ENCODE measurements around the gene PKN1. TPM values are rescaled to one million over a fixed set of nuclear protein-coding genes. Genes with fewer than 3 reads are reported as not detected.

The PKN1 gene
- total and polyA plus RNA-seq, 2 donors (not counting 1 experiment from before 2014, with no cell fraction given): 114 to 171 TPM

DNA sequence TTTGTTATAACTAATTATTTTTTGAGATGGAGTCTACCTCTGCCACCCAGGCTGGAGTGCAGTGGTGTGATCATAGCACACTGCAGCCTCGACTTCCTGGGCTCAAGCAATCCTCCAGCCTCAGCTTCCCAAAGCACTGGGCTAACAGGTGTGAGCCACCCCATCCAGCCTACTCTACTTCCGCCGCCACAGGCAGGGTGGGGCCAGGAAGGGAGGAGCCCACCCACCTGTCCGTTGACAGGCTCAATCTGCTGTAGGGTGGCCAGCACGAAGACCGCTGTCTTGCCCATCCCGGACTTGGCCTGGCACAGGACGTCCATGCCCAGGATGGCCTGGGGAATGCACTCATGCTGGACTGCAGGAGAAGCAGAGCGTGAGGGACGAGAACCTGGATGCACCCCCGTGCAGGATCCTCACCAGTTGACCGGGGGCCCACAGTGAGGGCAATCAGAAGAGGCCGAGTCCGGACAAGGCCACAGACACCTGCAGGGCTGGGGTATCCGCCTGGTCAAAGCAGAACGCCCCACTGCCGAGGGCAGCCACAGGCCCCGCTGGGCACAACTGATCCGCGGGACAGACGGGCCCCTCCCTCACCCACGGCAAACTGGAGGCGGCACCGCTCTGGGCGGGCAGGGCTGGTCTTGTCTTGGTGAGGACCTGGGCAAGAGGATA lies 20.6 kb upstream of the PKN1 start:
- CTCF ChIA-PET: interaction anchor here (1.4 to 1.8 kb wide), 2 partner anchors 50 to 60 kb away, joined by 4 to 5 read pairs; no protein-coding TSS in a partner anchor
- intact Hi-C loops (cut with micrococcal nuclease): no loop called here
- no peak for ATAC-seq (ENCODE audit: low read depth)
- Mint-ChIP-seq H3K4me3 (no peak overlapping the region), H3K27ac (no peak overlapping the region), H3K27me3 (no peaks in the 10 kb centered on the region), H3K4me1 (peaks cover 62% of the 10 kb centered on the region), H3K9me3 (ENCODE audit: insufficient read depth) (no peaks in the 10 kb centered on the region)
- no peak for TF ChIP-seq EZH2 (IDR thresholded peaks at IDR 0.05; ENCODE audit: borderline replicate concordance, insufficient read depth, low read depth, low read length, poor library complexity, severe bottlenecking)
- TF ChIP-seq CTCF (IDR thresholded peaks at IDR 0.05): no peak
- POLR2A ChIA-PET: no interaction called here
- H3K27ac ChIP-seq (ENCODE audit: low read length in 2 of 2): no peak overlapping the region
- H3K36me3 ChIP-seq (replicated peaks in 1 of 2; ENCODE audit: control extremely low read depth in 1 of 2, control insufficient read depth in 1 of 2, extremely low read depth in 1 of 2, insufficient read depth in 2 of 2, low read length in 1 of 2): peaks cover 0 to 86% of the 10 kb centered on the region in 2 experiments
- 91% methylated on average over 25 of the region's 25 CpGs for WGBS (ENCODE audit: insufficient coverage)
- no peak overlapping the region for H3K4me3 ChIP-seq (ENCODE audit: control extremely low read depth in 1 of 5, extremely low read depth in 1 of 5, insufficient read depth in 1 of 5, low read depth in 2 of 5, low read length in 4 of 5)
- H3K4me1 ChIP-seq (ENCODE audit: control insufficient read depth in 2 of 2, insufficient read depth in 2 of 2, low read length in 2 of 2): peaks cover 38 to 56% of the 10 kb centered on the region in 2 donors
- no peak overlapping the region for H3K9ac ChIP-seq (ENCODE audit: low read length)
- DNase-seq: no peak
- H3K27me3 ChIP-seq (replicated peaks in 1 of 4; ENCODE audit: control extremely low read depth in 1 of 4, control insufficient read depth in 3 of 4, insufficient read depth in 4 of 4, low read length in 3 of 4): no peaks in the 10 kb centered on the region
- H3K79me2 ChIP-seq (ENCODE audit: control insufficient read depth, insufficient read depth, low read length): peaks cover 70% of the 10 kb centered on the region
- no peak overlapping the region for H2AFZ ChIP-seq (ENCODE audit: insufficient read depth, low read depth, low read length, poor library complexity, severe bottlenecking)
- H3K4me2 ChIP-seq (replicated peaks; ENCODE audit: low read depth, low read length, poor library complexity, severe bottlenecking): no peak overlapping the region
- H4K20me1 ChIP-seq (ENCODE audit: control insufficient read depth, insufficient read depth, low read length, poor library complexity, severe bottlenecking): peaks cover 100% of the 10 kb centered on the region
- peaks cover 0 to 7% (median 0%) of the 10 kb centered on the region in 3 donors for H3K9me3 ChIP-seq (ENCODE audit: control extremely low read depth in 1 of 3, control insufficient read depth in 2 of 3, insufficient read depth in 1 of 3, low read length in 2 of 3)

DNA sequence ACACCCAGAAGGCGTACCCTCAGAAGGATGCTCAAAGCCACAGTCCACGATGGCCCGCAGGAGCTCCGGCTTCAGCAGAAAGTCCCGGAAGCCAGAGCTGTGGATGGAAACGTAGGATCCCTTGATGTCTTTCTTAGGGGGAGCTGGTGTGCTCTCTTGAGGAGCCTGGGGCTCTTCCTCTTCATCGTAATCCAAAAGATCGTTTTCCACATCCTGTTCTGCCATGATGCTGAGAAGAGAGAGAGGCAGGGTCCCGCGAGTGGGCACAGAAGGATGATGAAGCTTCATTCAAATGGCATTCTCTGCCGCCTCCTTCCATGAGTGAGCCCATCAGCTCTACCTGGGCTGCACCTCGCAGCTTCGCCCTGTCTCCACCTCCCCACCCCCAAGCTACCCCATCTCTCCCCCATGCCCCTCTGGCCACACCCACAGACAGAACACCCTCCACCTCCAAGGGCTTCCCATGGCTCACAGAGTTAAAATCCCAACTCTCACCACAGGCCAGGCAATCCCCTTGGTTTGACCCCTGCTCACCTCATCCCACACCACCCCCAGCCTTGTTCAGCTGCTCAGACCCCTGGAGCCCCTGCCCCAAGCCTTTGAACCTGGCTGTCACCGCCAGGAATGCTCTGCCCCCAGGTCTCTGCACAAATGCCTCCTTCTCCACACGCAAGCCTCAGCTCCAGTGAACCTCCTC lies 20.0 kb upstream of the PKN1 start:
- no peak for ATAC-seq (ENCODE audit: low read depth)
- peaks cover 0 to 79% of the 10 kb centered on the region in 2 experiments for H3K36me3 ChIP-seq (replicated peaks in 1 of 2; ENCODE audit: control extremely low read depth in 1 of 2, control insufficient read depth in 1 of 2, extremely low read depth in 1 of 2, insufficient read depth in 2 of 2, low read length in 1 of 2)
- ChIA-PET CTCF (interaction anchor here (0.6 to 1.8 kb wide), 4 partner anchors 51 to 1203 kb away, joined by 3 to 7 read pairs (median 4); no protein-coding TSS in a partner anchor), POLR2A (no interaction called here)
- no peak overlapping the region for H3K27ac ChIP-seq (ENCODE audit: low read length in 2 of 2)
- H3K4me1 ChIP-seq (ENCODE audit: control insufficient read depth in 2 of 2, insufficient read depth in 2 of 2, low read length in 2 of 2): peaks cover 42 to 63% of the 10 kb centered on the region in 2 donors
- intact Hi-C loops (cut with micrococcal nuclease): no loop called here
- 95% methylated on average over 11 of the region's 15 CpGs for WGBS (ENCODE audit: insufficient coverage)
- H3K27me3 ChIP-seq (replicated peaks in 1 of 4; ENCODE audit: control extremely low read depth in 1 of 4, control insufficient read depth in 3 of 4, insufficient read depth in 4 of 4, low read length in 3 of 4): no peaks in the 10 kb centered on the region
- Mint-ChIP-seq H3K4me1 (peaks cover 64% of the 10 kb centered on the region), H3K27ac (peak overlapping the region; percentile 60), H3K9me3 (ENCODE audit: insufficient read depth) (no peaks in the 10 kb centered on the region), H3K4me3 (no peak overlapping the region), H3K27me3 (no peaks in the 10 kb centered on the region)
- no peak overlapping the region for H2AFZ ChIP-seq (ENCODE audit: insufficient read depth, low read depth, low read length, poor library complexity, severe bottlenecking)
- peaks cover 77% of the 10 kb centered on the region for H3K79me2 ChIP-seq (ENCODE audit: control insufficient read depth, insufficient read depth, low read length)
- H3K9me3 ChIP-seq (ENCODE audit: control extremely low read depth in 1 of 3, control insufficient read depth in 2 of 3, insufficient read depth in 1 of 3, low read length in 2 of 3): peaks cover 0 to 7% (median 0%) of the 10 kb centered on the region in 3 donors
- no peak overlapping the region for H3K9ac ChIP-seq (ENCODE audit: low read length)
- H3K4me3 ChIP-seq (ENCODE audit: control extremely low read depth in 1 of 5, extremely low read depth in 1 of 5, insufficient read depth in 1 of 5, low read depth in 2 of 5, low read length in 4 of 5): no peak overlapping the region
- peaks cover 98% of the 10 kb centered on the region for H4K20me1 ChIP-seq (ENCODE audit: control insufficient read depth, insufficient read depth, low read length, poor library complexity, severe bottlenecking)
- no peak for TF ChIP-seq EZH2 (IDR thresholded peaks at IDR 0.05; ENCODE audit: borderline replicate concordance, insufficient read depth, low read depth, low read length, poor library complexity, severe bottlenecking)
- peak; percentile 48 for DNase-seq
- no peak overlapping the region for H3K4me2 ChIP-seq (replicated peaks; ENCODE audit: low read depth, low read length, poor library complexity, severe bottlenecking)

All from B cell (primary cell).